Activated CD4-positive, alpha-beta T cell treated with anti-CD3 and anti-CD28 coated beads for 48 hours (primary cell): Measurements from ENCODE around the gene SERPINA12.

ENCODE experiments used
- DNase-seq: peaks from one replicate; pipeline ENCODE4 v3.0.0-alpha.2; 2020

The SERPINA12 gene

GRCh38 chr14:94462763-94463572 lies 46.3 kb downstream of the SERPINA12 start:
- DNase-seq: no peak

DNA sequence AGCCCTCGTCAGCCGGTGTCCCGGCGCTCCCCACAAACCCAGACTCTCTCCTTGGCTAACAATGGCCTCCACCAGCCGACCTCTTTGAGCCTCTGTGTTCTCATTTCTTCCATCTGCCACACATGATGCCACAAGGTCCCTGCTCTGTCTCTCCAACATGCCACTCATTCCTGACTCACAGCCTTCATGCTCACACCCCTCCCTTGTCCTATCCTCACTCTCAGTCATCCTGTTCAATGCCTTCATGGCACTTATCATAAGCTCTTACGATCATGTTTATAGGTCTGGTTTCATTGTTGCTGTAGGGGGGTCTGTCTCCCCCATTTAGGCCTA lies 47.1 kb downstream of the SERPINA12 start:
- no peak for DNase-seq

DNA sequence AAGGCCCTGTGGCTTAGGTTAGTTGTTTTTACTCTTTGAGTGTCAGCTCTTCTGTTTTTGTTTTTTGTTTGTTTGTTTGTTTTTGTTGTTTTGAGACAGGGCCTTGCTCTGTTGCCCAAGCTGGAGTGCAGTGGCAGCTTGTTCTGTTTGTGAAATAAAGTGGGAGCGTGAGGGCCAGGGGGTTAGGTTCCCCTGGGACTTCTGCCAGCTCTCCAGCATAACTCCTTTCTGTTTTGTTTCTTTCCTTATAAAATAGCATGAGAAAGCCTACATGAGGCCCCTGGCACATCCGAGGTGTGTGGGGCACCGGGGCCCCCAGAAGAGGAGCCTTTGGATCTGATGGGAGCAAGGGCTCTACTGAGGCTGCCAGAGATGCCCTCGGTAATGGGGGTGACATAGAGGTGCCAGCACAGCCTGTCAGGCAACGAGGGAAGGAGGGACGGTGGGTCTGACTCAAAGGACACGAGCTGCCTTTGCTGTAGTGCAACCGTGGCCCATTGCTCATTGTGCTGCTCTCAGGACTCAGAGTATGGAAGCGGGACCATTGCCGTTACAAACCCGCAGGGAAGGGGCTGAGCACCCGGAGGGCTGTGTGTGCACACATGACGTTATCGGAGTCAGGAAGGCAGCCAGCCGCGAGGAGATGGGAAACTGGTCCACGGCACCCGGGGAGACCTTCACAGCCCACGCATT lies 47.6 kb downstream of the SERPINA12 start:
- DNase-seq: no peak

GRCh38 chr14:94460631-94461416 lies 48.4 kb downstream of the SERPINA12 start:
- no peak for DNase-seq

GRCh38 chr14:94458558-94459205 lies 50.6 kb downstream of the SERPINA12 start:
- no peak for DNase-seq

GRCh38 chr14:94458096-94458495 lies 51.2 kb downstream of the SERPINA12 start:
- DNase-seq: no peak

DNA sequence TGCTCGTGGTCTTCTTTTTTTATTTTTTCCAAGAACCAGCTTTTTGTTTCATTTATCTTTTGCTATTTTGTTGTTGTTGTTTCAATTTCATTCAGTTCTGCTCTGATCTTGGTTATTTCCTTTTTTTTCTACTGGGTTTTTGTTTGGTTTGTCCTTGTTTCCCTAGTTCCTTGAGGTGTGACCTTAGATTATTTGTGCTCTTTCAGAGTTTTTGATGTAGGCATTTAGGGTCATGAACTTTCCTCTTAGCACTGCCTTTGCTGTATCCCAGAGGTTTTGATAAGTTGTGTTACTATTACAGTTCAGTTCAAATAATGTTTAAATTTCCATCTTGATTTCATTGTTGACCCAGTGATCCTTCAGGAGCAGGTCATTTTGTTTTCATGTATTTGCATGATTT lies 53.3 kb downstream of the SERPINA12 start:
- DNase-seq: no peak

GRCh38 chr14:94451826-94452225 lies 57.4 kb downstream of the SERPINA12 start:
- DNase-seq: no peak

DNA sequence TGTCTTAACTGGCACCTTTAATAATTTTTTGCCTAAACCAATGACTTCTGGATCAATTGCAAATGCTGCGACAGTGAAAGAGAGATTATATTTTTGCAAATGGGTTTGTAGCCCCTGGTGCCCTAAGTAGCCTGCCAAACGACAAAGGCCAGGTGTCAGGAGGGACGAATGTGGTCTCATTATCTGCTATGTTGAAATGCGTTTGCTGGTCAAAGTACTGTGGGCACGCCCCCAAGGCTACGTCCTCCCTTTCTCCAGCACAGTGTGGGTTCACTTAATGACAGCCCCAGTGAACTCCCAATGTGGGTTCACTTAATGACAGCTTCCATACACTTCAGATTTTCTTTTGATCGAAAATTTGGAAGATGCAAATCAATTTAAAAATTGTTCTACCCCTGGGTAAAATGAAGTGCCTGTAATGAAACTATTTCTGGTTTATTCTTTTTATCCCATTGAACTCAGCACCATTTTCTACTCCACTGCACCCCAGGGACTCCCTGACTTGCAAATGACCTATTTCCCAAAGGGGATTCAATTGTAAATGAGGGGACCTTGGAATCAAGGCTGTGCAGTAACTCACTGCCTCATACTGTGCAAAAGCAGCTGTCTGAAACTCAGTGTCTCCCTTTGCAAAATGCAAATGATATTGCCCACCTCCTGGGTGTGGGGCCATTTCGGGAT lies 58.0 kb downstream of the SERPINA12 start:
- no peak for DNase-seq

- DNase-seq: no peak
These were observed 58.6 kb downstream of the SERPINA12 start for GRCh38 chr14:94450722-94451090.

DNA sequence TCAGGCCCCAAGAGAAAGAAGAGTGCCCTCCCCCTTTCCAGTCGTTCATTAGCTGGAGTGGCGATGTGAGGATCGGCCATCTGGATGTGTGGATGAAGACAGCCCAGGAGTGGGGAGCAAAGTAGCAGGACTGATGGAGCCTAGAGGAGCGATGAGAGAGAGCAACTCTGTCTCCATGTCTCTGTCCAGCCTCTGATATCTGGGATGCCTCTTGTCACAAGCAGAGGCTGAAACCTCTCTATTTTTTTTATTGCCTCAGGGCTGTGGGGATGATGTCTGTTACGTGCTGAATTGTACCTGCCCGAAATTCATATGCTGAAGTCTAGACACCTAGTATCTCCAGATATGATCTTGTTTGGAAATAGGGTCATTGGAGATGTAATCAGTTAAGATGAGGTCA lies 59.3 kb downstream of the SERPINA12 start:
- no peak for DNase-seq

DNA sequence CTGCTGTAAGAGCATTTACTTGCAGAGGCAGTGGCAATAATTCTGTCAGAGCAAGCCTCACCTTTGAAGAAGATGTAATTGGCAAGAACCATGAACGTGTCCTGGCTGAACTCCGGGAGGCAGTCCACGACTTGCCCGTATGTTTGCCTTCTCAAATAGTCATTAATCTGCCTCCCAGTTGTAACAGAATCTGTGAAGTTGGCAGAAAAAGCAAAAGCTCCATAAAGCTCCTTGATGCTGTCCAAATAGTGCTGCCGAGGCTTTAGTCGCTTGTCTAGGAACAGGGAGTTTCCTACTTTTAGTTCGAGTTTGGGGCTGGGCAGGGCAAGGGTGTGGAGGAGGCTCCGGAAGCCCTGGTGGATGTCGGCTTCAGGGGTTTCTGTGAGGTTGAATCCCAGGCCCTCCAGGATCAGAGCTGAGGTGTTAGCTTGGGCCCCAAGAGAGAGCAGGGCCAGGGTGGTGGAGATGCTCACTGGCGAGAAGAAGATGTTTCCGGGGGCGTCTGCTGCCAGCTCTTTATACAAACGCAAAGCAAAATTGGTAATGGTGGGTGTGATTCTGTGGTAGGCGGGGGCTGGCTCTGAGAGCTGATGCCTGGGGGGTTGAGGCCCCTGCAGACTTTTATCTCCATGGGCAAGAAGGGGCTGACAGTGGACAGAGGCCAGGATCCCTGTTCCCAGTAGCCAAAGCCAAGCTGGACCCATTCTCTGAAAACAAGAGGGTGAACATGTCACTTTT lies 61.0 kb downstream of the SERPINA12 start:
- DNase-seq: no peak

- DNase-seq: no peak
These were observed 62.1 kb downstream of the SERPINA12 start for GRCh38 chr14:94447206-94447605.

DNA sequence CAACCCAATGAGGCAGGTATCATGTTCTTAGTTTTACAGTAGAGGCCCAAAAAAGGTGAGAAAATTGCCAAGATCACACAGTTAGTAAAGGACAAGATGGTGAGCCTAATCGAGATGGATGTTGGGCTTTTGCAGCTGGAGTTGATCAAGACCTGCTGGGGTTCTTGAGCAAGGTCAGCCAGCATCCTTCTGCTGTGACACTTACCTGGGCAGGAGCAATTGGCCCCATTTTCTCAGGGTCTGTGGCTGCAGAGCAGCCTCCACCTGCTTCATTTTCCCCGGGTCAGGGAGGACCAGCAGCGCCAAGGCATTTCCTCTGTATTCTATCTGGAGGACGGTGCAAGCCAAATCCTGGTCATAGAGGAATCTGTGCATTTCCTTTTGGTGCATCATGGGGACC lies 63.1 kb downstream of the SERPINA12 start:
- no peak for DNase-seq

DNA sequence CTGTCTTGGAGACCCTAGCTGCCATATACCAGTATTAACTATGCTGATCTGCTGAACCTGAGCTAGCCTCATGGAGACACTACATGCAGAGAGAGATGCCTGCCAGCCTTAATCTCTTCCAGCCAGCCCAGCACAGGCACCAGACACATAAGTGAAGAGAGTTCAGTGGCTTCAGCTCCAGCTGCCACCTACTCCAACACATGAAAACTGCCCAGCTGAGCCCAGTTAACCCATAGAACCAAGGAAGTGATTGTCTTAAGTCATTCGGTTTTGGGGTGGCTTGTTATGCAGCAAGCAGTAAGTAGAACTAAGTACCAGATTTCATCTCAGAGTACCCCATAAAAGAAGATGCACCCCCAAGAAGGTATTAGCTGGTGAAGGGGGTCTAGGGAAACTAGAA lies 64.3 kb downstream of the SERPINA12 start:
- DNase-seq: no peak

DNA sequence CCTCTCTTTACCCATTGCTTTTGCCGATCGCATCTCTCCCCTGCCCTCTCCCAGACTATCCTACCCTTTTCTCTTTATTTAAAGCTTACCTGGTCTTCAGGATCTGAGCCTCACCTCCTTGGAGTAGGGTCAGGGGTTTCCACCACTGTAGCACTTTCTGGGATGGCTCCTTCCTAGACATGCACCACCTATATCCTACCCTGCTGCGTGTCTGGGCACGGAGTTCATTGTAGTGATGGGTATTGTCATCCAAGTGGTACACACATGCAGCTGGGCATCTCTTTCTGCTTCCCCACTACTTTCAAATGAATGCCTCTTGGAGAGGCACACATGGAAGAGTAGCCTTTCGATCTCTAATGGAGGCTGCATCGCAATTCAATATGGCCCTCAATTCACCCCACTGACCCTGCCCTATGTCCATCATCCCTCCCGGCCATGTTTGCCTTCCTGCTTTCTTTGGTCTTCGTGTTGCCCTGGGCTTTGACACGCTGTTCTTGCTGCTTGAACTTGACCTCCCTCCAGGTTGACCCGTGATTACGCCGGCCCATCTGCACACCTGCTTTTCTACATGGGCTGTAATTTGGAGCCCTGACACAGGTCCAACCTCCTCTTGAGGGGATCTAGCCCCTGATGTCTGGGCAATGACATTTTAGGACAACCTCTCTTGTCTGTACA lies 67.6 kb downstream of the SERPINA12 start:
- no peak for DNase-seq

- DNase-seq: no peak
These were observed 68.1 kb downstream of the SERPINA12 start for GRCh38 chr14:94441130-94441529.

- DNase-seq: no peak
These were observed 69.7 kb downstream of the SERPINA12 start for GRCh38 chr14:94439453-94440057.
